ENCODE measurements around the gene ERLEC1.
"Not testable (repeated sequence)": the region's sequence is repeated elsewhere in the genome, so short reads cannot be mapped to it uniquely, and the experiment has no call there.

Gene ERLEC1, protein sequence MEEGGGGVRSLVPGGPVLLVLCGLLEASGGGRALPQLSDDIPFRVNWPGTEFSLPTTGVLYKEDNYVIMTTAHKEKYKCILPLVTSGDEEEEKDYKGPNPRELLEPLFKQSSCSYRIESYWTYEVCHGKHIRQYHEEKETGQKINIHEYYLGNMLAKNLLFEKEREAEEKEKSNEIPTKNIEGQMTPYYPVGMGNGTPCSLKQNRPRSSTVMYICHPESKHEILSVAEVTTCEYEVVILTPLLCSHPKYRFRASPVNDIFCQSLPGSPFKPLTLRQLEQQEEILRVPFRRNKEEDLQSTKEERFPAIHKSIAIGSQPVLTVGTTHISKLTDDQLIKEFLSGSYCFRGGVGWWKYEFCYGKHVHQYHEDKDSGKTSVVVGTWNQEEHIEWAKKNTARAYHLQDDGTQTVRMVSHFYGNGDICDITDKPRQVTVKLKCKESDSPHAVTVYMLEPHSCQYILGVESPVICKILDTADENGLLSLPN

DNA sequence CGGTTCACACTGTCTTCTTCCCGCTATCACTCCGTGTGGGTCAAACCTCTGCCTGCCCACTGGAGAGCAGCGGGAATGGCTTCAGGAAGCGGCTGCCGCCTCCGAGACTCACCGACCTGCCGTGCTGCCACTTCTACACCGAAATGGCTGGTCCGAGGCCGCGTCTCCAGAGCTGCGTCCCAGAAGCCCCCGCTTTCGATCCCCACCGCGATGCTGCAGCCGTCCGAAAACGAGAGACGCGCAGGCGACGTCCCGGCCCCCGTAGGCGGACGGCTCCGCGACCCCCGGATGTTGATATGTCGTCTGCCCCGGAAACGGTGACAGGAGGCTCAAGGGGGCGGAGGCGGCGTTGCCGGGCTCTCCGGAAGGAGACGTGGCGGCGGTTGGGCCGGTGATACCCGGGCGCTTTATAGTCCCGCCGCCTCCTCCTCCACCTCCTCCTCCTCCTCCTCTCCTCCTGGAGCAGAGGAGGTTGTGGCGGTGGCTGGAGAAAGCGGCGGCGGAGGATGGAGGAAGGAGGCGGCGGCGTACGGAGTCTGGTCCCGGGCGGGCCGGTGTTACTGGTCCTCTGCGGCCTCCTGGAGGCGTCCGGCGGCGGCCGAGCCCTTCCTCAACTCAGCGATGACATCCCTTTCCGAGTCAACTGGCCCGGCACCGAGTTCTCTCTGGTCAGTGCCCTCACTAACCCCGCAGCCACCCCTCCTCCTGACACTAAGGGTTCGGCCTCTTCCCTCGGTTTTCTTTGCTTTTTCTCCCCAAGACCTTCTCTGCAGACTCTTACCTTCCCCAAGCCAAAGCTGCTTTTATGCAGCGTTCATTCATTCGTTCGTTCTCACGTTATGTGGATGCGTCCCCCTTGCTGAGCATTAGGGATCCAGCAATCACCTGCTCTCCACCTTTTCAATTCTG, at the start of gene ERLEC1, which contains the start of gene ASB3:
Gene ERLEC1, plus strand, starts transcription at position 340 of the 909 bp plus-strand sequence. Its CDS starts 167 bp downstream, at position 507.
Gene ASB3, minus strand, starts transcription at position 249 of the 909 bp plus-strand sequence. CDS start 21,381 bp downstream, outside the sequence.
- DNase-seq: peak; percentile 61 to 95 (median 87)

DNA sequence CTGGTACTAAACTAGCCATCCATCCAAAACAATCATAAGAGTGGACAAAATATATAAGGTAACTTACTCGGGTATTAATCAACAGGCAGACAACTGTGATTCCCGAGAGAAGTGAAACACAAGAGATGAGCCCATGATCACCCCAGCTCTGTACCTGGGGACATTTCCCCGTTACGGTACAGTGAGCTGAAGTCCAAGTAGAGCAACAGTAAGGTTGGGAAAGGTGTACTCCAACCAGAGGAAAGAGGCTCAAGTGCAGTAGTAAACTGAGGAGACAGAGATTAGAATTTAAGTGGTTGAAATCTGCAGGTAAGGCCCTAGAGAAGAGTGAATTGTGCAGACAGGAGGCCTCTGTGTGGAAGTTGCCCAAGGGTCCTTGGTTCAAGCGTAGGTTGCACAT, 49.8 kb upstream of the ERLEC1 start:
- no peak for DNase-seq

DNA sequence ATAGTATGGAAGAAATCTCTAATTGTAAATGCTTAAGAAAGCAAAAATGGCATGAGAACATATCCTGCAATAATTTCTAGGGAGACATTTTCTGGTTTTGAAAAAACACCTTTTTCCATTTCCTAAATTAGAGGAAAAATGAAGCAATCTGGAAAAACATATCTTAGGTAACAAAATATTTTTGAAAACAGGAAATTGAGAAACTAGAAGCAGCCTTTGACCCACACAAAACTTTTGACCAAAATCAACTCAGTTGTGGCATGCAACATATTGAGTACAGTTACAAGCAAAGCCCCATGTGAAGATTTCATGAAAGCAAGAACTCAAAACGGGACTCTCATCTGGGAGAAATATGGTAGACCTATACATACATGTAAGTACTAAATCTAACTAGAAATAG, 47.8 kb upstream of the ERLEC1 start:
- no peak for DNase-seq

DNA sequence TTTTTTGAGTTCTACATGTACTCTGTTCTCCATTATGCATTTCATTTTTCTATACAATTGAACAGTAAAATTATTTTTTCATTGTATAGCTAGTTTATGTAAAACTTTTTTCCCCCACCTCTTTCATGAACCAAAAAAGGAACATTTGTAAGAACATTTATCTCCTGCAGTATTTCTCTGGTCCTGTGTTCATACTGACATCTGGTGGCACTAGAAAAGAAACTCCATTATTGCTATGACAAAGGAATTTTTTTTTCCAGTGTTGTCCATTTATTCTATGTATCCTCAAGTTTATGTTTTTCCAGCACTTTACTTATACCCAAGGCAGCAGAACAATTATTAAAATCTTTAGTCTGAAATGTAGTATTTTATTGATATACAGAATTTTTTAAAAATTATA, 46.7 kb upstream of the ERLEC1 start:
- no peak for DNase-seq

DNA sequence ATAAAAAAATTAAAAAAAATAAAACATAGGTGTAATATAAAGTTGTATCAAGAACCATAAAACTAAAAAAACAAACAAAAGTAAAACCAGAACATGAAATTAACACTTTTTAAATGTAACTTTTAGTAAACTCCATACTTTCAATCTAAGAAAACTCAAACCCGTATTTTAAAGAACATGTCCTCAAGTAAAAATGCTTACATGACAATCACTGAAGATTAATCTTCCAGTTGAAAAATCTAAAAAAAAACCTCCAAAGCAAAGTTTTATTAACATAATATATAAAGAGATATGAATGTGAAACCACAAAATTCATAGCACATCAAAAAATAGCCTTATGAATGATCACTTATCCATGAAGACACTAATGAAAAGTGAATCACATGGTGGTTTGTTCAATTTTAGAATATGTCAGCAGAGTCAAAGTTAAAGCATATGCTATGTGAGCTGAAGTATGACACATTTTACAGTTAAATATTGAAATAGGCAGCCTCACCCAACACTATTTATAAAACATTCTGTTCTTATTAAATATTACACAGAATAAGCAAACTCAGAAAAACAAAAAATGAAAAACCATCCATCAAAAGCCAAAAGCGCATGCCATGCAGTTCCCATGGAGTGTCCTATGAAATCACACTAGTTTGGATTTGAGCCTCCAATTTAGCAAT, 42.3 kb upstream of the ERLEC1 start:
- no peak for DNase-seq

DNA sequence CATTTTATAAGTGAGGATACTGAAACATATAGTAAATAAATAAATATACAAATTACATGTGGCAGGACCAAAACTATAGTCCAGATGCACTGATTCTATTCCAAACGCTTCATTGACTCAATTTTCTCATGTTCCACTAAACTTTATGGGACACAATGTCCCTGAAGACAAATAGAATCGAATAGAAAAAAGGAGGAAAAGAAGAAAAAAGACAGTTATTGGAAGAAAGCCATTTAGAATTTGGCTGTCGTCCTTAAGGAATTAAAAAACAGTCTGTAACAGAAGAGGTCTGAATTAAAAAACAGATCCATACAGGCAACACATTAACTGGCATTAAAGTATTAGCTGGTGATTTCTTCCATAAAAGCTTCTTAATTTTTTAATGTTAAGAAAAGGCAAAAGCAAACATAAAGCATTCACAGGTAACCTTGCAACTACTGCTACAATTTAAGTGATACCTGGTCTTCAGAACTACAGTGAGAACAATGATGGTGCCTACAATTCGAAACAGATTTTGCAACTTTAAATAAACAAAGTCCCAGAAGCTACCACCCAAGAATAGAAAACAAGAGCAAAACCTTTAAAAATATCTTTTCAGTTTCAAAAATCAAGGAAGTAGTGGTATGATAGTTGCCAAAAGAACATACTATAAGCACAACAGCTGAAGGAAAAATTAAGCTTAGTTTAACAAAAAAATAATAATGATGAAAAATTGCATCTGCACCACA, 36.6 kb upstream of the ERLEC1 start:
- DNase-seq: peak in 1 of 58 donors; percentile 48

DNA sequence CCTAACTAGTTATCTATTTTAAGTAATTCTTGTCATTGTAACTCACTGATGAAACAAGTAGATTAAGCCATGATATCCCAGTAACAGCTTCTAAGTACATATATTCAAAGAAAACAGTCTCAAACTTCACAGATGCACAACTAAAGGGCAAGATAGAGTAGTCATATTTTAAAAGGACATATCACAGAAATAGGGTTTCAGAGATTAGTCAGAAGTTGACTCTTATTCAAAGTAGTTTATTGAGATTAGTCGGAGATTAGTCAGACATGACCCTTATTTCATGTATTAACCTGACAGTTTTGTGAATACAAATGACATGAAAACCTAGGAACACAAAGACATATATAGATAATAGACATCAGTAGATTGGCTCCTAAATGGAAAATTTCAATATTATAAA, 35.1 kb upstream of the ERLEC1 start:
- no peak for DNase-seq

DNA sequence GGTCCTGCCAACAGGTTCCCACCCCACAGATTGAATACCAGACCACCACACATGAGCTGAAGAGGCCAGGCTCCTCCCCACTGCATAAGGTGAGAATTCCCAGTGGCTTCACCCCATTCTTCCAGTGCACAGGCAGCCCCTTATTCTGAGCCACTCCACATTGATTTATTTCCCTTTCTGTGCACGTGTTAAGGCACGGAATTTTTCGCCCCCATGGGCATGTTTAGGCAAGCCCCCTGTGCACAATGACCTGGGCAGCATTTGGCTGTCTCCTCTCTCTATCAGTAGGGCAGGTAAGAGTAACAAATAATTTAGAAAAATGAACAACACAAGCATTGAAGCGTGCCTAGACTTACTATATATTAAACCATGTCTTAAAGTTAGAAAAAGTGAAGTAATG, 34.5 kb upstream of the ERLEC1 start:
- DNase-seq: no peak

DNA sequence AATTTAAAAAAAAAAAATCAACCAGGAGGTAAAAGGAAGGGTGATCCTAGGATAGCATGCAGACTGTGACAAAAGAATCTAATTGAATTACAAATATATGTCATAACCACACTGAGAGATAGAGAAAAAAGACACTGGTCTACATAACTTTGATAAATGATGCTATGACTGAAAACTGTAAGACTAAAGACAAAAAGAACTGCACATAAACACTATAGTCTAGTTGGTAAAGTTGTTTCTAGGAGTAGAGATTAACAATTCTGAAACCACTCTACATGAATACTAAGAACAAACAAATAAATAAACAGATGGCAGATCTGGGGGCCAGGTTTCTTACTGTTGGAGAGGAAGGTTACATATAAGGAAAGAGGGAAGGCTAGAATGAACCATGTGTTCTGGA, 33.8 kb upstream of the ERLEC1 start:
- DNase-seq: no peak

DNA sequence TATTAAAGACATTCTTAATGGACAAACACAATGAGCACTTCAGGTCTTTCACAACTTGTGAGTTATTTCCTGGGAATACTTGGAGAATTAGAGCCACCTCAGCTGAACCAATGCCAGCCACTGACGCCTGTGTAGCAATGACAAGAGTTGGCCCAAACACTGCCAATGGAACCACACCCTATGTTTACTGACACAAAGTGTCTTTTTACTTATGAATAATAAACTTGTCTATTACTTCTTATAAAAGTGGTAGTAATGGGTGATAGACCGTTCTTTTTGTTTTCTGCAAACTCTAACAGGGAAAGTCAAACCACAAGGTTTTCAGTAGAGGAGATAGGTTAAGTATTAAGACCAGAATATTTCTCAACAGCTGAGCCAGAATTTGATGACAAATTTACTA, 31.7 kb upstream of the ERLEC1 start:
- DNase-seq: peak in 2 of 58 donors; percentile 2 to 10

DNA sequence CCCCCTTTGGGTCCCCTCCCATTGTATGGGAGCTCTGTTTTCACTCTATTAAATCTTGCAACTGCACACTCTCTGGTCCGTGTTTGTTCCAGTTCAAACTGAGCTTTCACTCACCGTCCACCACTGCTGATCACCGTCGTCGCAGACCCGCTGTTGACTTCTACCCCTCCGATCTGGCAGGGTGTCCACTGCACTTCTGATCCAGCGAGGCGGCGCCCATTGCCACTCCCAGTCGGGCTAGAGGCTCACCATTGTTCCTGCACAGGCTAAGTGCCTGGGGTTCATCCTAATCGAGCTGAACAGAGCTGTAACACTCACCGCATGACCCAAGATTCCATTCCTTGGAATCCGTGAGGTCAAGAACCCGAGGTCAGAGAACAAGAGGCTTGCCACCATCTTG, 30.2 kb upstream of the ERLEC1 start:
- DNase-seq: no peak

DNA sequence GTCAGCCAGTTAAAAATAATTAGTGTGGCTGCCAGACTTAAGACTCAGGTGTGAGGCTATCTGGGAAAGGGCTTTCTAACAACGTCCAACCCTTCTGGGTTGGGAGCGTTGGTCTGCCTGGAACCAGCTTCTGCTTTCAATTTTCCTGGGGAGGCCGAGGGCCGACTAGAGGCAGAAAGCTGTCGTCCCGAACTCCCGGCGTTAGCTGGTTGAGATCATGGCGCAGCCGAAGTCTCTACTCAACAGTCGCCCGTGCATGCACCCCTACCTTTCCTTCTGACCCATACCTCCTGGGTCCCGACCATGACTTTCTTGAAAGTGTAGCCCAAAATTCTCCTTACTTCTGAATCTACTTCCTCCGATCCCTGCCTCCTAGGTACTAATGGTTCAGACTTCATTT, 29.6 kb upstream of the ERLEC1 start:
- not testable (repeated sequence) for DNase-seq

DNA sequence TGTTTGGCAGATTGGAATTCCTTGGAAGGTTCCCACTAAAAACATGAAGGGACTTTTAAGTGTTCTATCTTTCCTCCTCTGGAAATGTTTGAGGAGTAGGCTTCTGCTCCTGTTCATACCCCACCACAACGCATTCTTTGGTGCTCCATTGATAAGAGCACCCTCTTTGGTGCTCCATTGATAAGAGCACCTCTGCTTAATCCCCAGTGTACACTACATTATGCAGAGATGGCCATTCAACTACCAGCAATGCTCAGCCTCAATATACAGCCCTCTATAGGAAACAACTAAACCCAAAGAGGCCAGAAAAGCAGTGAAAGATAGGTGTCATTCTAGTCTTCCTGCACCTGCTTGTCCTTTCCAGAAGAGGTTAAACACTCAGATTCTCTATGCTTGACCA, 21.1 kb upstream of the ERLEC1 start:
- no peak for DNase-seq

DNA sequence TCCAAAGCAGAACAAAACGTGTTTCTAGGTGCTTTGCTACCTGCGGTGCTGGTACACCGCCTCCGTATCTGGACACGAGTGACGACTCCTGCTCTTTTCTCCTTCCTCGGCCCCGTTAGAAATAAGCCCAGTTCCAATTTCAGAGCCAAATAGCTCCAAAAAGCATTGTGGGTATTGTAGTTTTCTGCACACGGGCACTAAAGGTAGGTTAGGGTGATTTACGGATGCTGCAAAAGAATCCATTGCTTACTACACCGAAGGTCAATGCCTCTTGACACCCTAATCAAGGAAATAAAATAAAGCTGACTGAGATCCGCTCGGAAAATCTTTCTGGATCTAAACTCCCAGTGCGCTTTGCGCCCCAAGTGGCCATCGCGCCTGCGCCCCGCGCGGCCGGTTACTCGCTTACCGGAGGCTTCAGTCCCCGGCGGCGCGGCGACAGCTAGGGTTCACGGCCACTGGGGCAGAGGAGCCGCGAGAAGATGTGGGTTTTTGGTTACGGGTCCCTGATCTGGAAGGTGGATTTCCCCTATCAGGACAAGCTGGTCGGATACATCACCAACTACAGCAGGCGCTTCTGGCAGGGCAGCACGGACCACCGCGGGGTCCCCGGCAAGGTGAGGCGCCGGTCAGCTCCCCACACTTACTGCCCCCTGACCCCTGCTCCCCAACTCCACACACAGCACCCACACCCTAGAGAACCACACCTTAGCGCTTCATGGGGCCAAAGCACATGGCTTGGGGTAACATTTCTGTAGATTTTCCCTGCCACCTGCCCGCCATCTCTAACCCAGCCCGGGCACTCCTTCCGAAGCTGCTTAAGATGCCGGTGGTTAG, 19.2 kb upstream of the ERLEC1 start, which contains the start of gene CHAC2:
Gene CHAC2, plus strand, starts transcription at position 400 of the 837 bp plus-strand sequence. Its CDS starts 83 bp downstream, at position 483.
- DNase-seq: peak in 57 of 58 donors; percentile 13 to 88 (median 70)

DNA sequence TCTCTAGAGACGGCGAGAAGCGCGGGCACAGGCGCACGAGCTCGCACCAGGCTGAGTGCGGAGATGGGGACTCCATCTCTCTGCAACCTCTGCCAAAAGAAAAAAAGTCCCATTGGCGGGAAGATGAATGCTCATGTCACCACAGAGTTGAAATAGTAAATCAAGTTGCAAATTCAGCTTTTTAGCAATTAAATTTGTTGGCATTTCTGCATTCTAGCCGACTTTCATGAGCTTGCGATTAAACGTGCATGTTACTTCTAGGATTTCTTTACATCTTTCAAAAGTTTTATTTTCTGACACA, 18.7 kb upstream of the ERLEC1 start:
- DNase-seq: peak in 5 of 58 donors; percentile 11 to 53 (median 38)

DNA sequence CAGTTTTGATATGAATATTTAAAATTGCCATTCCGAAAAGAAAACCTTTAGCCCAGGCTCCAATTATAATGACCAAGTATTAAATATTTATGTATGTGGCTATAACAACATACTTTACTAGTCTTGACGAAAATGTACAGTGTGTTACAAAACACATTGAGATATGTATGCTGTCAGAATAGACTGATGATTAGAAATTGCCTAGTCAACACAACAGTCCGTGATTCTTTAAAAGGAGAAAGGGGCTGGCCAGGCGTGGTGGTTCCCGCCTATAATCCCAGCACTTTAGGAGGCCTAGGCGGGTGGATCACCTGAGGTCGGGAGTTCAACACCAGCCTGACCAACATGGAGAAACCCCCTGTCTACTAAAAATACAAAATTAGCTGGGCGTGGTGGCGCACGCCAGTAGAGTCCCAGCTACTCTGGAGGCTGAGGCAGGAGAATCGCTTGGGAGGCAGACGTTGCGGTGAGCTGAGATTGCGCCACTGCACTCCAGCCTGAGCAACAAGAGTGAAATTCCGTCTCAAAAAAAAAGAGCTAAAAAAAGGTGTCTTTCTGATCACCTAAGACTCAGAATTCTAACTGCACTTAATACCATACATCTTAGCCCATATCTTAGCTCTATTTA, 17.4 kb upstream of the ERLEC1 start:
- DNase-seq: no peak

DNA sequence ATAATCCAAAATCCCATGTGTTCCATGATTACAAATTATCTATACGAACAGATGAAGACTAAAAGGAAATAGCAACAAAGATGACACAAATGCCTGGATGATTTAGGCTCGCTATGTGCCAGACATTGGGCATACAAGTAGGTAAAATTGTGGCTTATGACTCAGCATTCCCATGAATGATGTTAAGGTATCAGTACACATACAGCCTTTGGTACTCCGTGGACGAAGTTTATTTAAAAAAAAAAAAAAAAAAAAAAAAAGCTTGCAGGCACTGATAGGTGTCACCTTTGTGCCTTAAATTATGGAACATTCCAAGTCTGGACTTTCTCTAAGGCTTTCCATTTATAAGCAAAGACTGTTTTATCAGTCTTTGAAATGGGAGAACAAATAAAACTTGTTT, 16.6 kb upstream of the ERLEC1 start:
- DNase-seq: no peak

DNA sequence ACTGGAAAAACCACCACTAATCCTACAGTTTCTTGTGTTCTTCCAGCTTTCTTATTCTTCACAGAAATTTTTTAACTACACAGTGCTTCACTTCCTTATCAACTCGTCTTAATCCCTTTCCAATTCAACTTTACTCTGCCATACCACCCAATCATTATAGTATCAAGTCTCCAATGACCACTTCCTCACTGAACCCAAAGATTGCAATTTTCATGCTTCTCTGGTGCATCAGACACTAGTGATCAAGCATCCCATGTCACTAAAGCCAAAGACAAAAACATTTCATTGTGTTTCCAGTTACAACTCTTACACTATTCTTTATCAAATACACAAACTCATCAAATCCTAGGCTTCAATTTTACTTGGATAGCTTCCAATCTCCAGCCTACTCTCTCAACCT, 9.7 kb upstream of the ERLEC1 start:
- no peak for DNase-seq

DNA sequence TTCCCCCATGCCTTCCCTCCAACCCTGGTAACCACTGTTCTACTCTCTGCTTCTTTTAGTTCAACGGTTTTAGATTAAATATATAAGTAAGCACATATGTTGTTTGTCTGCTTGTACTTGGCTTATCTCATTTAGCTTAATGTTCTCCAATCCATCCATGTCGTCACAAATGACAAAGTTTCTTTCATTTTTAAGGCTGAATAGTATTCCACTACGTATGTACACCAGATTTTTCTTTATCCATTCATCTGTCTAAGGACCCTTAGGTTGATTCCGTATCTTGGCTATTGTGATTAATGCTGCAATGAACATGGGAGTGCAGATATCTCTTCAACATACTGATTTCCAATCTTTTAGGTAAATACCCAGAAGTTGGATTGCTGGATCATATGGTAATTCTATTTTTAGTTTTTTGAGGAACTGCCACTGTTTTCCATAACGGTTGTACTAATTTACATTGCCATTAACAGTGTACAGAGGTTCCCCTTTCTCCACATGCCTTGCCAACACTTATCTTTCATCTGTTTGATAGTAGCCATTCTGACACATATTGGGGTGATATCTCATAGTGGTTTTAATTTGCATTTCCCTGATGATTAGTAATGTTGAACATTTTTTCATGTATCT, 8.2 kb upstream of the ERLEC1 start:
- no peak for DNase-seq
